COLO668 (cell line): ENCODE results near the gene C11orf68.

Experiments used
- DNase-seq: peaks from one replicate; lab custom pipeline; 2025; ENCODE audit not compliant: unreplicated experiment; lab: John Stamatoyannopoulos, UW

Gene C11orf68

DNA sequence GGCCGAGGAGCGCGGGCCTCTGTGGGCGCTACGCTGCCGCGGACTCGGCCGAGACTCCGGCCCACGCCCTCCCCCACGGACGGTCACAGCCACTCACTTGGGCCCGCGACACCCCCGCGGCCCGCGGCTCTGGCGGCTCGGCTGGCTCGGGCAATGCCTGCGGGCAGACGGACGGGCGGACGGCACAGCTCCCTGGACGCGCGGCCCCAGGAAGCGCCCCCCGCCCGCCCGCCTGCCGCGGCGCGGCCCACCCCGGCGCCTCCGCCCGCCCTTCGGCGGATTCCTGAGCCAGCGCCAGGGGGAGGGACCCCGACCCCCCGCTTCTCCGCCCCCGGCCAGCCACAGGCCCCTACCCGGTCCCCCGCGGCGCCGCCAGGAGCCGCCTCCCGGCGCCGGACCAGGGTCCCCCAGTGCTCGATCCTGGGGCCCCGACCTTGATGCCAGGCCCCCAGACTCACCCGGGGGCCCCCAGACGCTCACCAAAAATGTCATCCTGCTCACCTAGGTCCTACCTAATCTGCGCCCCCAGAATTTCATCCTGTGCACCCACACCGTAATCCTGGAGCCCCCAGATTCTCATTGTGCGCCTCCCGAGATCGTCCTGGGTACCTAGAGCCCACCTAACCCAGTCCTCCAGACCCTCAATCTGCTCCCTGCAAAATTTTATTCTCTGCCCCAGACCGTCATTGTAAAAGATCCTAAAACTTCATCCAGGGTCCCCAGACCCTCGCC, 46.1 kb downstream of the C11orf68 start, which contains the start of gene EFEMP2:
Gene EFEMP2 (minus strand): TSS at position 215 of the 732 bp plus-strand sequence. CDS start 446 bp downstream, outside the sequence.
- peak; percentile 12 for DNase-seq

DNA sequence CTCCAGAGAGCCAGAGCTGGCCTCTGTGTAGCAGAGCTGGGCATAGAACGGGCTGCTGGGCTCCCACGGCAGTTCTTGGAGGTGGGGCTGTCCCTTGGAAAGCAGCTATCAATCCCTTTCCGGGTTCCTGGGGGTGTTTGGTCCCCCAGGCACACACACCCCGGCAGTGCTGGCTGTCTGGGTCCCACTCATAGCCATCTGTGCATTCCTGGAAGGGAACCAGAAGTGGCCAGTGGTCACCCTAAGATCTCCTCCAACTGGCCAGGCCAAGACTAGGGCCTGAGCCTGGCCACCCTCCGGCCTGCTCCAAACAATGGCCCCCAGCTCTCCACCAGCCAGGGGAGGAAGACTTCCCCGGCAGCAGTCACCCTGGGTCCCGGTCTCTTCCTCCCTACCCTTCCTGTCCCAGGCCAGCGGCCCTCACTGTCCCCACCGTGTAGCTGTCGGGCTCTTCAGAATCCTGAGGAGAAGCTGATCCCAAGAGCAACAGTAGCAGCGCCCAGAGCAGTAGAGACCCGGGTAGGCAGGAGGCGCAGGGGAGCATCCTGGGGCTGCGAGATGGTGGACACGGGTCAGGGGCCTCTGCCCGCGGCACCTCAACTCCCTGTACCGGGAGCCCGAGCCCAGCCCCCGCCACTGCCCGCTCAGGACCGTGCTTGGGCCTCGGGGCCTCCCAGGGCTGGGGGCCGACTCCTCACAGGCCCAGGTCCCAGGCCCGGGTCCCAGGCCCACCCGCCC, 46.9 kb downstream of the C11orf68 start:
- no peak for DNase-seq

DNA sequence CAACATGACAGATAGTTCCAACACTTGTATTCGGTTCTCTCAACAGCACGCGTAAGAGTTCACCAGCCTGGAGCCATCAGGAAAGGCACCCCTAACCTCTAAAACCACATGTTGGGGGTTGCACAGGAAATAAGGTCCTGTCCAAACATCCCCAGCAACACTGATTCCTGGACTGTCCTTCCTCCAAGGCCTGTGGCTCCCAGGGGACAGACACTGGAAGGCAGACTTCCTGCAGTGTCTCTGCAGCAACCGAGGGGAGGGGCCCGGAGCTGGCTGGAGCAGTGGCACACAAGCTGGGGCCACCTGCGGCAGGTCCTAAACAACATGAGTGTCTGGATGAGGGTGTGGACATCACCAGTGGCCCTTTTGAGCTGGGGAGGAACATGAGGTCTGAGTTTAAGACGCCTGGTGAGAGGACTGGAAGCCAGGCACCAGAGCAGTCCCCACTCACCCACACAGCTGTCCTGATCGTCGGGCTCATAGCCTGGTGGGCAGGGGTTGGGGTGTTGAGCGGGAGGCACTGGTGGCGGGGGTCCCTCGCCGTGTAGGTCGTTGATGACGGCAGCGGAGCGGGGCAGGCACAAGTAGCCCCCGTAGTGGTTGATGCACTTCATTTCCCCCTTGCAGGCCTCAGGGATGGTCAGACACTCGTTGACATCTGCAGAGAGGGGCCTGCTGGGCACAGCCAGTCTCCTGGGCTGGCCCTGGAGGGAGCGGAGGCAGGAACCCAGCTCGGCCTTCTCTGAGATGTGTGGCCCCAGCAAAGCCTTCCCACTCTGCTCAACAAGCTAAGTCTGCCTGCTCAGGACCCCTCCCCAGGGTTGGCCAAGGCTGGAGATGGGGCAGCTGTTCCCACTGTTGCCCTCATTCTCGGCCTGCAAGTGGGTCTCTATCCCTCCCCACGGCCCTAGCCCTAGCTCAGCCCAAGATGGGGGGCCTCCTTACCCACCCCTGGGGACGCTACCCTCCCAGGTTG, 47.9 kb downstream of the C11orf68 start:
- peak; percentile 78 for DNase-seq

DNA sequence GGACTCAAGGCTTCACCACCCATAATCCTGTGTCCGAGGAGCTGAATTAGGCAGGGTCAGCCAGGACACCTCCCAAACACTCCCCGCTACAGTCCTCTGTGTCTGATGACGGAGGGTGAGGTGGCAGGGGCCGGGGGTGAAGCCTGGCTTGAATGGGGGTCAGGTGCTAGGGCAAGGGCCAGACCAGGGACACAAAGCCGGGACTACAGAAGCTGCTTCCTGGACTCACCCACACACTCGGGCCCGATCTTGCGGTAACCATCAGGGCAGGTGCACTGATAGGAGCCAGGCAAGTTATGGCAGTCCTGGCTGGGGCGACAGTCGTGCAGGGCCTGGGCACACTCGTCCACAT, 48.6 kb downstream of the C11orf68 start:
- peak; percentile 44 for DNase-seq

DNA sequence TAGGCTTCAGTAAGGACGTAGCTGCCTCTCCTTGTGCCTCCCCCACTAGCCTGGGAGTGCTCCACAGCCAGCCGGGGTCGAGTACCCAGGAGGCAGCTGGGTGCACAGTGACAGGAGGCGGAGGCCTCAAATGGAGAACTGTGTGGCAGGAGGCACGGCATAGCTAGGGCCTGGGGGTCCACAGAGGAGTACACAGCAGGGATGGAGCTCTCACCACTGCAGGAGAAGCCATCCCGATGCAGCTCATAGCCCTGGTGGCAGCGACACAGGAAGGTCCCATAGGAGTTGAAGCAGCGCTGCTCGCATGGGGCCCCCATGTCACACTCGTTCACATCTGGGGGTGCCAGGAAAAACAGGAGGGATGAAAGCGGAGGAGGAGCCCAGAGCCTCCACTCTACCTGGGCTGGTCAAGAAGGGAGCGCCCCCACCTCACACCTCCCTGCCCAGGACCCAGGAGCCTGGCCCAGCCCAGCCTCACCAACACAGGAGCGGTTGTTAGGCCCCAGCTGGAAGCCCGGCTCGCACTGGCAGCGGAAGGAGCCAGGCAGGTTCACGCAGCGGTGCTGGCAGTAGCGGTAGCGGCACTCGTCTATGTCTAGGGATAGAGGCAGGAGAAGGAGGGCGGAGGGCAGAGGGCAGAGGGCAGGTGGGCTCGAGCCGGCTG, 49.1 kb downstream of the C11orf68 start:
- DNase-seq = peak; percentile 21

DNA sequence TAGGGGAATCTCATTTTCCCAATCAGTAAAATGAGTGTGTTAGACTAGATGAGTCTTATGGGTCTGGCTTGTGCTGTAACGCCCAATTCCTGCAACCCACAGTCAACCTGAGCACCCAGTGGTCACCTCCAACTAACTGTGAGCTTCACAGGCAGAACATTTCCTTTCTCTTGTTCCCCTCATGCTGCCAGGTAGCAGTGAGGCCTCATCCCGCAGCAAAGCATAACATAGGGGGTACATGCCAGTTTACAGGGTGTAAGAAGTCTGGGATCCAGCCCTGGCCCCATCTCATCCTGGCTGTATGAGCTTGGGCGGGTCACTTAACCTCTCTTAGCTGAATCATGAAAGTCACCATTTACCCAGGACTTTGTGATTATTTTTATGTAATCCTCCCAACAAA, 50.0 kb downstream of the C11orf68 start:
- DNase-seq = no peak

DNA sequence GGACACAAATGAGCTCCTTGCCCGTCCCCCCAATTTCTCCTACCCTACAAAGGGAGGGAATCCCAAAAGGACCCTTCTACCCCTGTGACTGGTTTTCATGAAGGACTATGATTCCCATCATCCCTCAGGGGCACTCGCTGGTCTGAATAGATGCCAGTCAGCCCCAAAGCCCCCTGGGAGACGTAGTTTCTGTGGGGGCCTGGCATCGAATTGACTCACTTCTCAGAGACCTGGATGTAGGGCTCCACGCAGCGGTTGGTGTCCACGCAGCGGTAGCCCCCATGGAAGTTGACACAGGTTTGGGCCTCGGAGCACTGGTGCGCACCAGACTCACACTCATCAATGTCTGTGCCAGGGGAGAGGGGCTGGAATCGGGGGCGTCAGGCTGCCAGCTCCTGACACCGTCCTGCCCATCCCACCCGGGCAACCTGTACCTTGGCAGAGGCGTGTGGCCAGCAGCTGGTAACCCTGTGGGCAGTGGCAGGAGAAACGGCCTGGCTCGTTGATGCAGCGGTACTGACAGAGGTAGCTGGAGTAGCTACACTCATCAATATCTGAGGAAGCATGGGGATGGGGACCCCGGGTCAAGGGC, 50.7 kb downstream of the C11orf68 start:
- DNase-seq = peak; percentile 13

DNA sequence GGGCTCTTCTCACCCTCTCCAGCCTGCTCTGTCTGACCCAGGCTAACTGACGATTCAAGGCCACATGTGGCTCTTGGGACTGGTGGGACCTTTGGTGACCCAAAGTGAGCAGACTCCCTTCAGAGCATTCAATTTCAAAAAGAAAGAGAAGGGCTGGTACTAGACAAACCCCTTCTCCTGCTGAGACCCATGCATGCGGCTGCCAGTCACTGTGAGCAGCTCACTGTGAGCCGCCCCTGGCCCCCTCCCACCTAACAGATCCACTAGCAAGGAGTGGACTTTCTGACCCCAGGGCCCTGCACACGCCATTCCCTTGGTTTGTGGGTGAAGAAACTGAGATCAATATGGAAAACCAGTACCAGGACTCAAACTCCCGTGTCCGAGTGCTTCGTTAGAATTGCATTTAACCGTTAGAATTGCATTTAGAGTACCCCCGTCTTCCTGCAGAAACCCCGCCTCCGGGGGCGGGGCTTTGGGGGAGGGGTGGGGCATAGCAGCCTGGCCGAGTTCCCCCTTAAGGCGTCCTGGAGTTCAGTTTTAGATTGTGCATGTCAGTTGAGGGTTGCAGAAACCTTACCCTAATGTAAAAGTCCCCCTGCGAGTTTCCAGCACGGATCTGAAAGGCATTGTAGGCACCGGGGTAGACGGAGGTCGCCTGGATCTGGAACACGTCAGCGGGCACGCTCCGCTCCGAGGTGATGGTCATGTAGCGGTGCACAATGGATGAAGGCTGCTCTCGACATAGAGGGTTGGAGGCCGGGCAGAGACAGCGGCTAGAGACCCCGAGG, 51.4 kb downstream of the C11orf68 start:
- no peak for DNase-seq
